ENCODE measurements around the gene ZNF442.
"Not testable (repeated sequence)": the region's sequence is repeated elsewhere in the genome, so short reads cannot be mapped to it uniquely, and the experiment has no call there.

ZNF442 gene

GRCh38 chr19:12330340-12330739, 35.1 kb downstream of the ZNF442 start:
- no peak for DNase-seq (ENCODE audit: low read depth)

- no peak for DNase-seq (ENCODE audit: low read depth)
Measured at GRCh38 chr19:12325690-12326089, 39.8 kb downstream of the ZNF442 start.

GRCh38 chr19:12318782-12319413, 46.6 kb downstream of the ZNF442 start:
- DNase-seq (ENCODE audit: low read depth): no peak

GRCh38 chr19:12314553-12314952, 50.9 kb downstream of the ZNF442 start:
- no peak for DNase-seq (ENCODE audit: low read depth)

GRCh38 chr19:12308891-12309290, 56.6 kb downstream of the ZNF442 start:
- DNase-seq (ENCODE audit: low read depth): not testable (repeated sequence)

All from HS-5 (cell line).